Lower leg skin (tissue), 4 donors: ENCODE data around the gene COL17A1. TPM values are rescaled to one million over a fixed set of nuclear protein-coding genes. Genes with fewer than 3 reads are reported as not detected.

Experiments
- DNase-seq, 2 donors: peaks; one replicate each; pipeline ENCODE4 v3.0.0-alpha.2; 2019; ENCODE audit warnings: low spot score in 2 of 2
- H3K4me3 ChIP-seq: fragments of 200-600 bp; sonication (generic); 2 replicates; pipeline ENCODE4 v1.5.1; 2017; ENCODE audit warnings: mild to moderate bottlenecking, low read depth; ENCODE audit not compliant: poor library complexity, severe bottlenecking
- CTCF ChIP-seq, 3 donors: fragments of 450-650 bp; IDR thresholded peaks; one replicate each; pipeline ENCODE4 v1.5.1; 2016; ENCODE audit warnings: antibody characterized with exemption in 3 of 3, mild to moderate bottlenecking in 3 of 3, moderate library complexity in 2 of 3
- POLR2A ChIP-seq, 2 donors: fragments of 450-650 bp; IDR thresholded peaks; one replicate each; pipeline ENCODE4 v1.6.1; 2016 to 2017; ENCODE audit warnings: antibody characterized with exemption in 2 of 2, mild to moderate bottlenecking in 1 of 2, moderate library complexity in 1 of 2
- WGBS, 2 donors: methylation state at CpG; one replicate each; pipeline ENCODE4 v1.1.5; 2018; 5-methylcytosine and 5-hydroxymethylcytosine counted together
- intact Hi-C: fragments of 100-400 bp; cut with DNase I; formaldehyde crosslinking; loops from one replicate; pipeline ENCODE4 v1.15.0; 2023; ENCODE audit warnings: low total_unique reads
- total RNA-seq, 4 donors: library from RNA; depleted of rRNA; stranded (reverse); fragments of >200 nt; gene quantifications; one replicate each; pipeline ENCODE4 v1.1.0, GENCODE V29; 2016

Gene COL17A1
- total RNA-seq, 4 donors from 2014 or later = 653 to 1,410 (median 857) TPM

GRCh38 chr10:104117839-104118323 lies 32.2 kb upstream of the COL17A1 start:
- intact Hi-C loops = no loop called here
- DNase-seq = no peak
- TF ChIP-seq CTCF (IDR thresholded peaks at IDR 0.05) = no peak
- TF ChIP-seq POLR2A (IDR thresholded peaks at IDR 0.05) = no peak
- WGBS, 2 donors = 58 to 64% methylated on average over 4 of the region's 4 CpGs
- H3K4me3 ChIP-seq = no peak overlapping the region

- TF ChIP-seq CTCF (IDR thresholded peaks at IDR 0.05) (no peak), POLR2A (IDR thresholded peaks at IDR 0.05) (no peak)
- WGBS, 2 donors = 55 to 64% methylated on average over 1 of the region's 1 CpG
- intact Hi-C loops = no loop called here
- H3K4me3 ChIP-seq = no peak overlapping the region
- DNase-seq = no peak
Measured at GRCh38 chr10:104113376-104113956, 27.8 kb upstream of the COL17A1 start.

GRCh38 chr10:104109908-104110662 lies 24.4 kb upstream of the COL17A1 start:
- no peak for DNase-seq
- TF ChIP-seq POLR2A (IDR thresholded peaks at IDR 0.05) (no peak), CTCF (IDR thresholded peaks at IDR 0.05) (no peak)
- WGBS, 2 donors = 61 to 81% methylated on average over 3 of the region's 3 CpGs
- intact Hi-C loops = no loop called here
- H3K4me3 ChIP-seq = no peak overlapping the region

- no peak overlapping the region for H3K4me3 ChIP-seq
- TF ChIP-seq POLR2A (IDR thresholded peaks at IDR 0.05) (no peak), CTCF (IDR thresholded peaks at IDR 0.05) (no peak)
- DNase-seq = no peak
- WGBS, 2 donors = 84 to 95% methylated on average over 2 of the region's 2 CpGs
- intact Hi-C loops = no loop called here
Measured at GRCh38 chr10:104104926-104105325, 19.2 kb upstream of the COL17A1 start.

- 0 to 36% methylated on average over 1 of the region's 1 CpG for WGBS, 2 donors
- DNase-seq = no peak
- TF ChIP-seq POLR2A (IDR thresholded peaks at IDR 0.05) (no peak), CTCF (IDR thresholded peaks at IDR 0.05) (no peak)
- intact Hi-C loops = no loop called here
- no peak overlapping the region for H3K4me3 ChIP-seq
Measured at GRCh38 chr10:104104418-104104817, 18.7 kb upstream of the COL17A1 start.
